ELR (cell line): ENCODE results near the gene CXCL6.

Experiments used
- DNase-seq: peaks from one replicate; pipeline ENCODE4 v3.0.0-alpha.2; 2015; ENCODE audit warnings: low read depth

The CXCL6 gene

DNA sequence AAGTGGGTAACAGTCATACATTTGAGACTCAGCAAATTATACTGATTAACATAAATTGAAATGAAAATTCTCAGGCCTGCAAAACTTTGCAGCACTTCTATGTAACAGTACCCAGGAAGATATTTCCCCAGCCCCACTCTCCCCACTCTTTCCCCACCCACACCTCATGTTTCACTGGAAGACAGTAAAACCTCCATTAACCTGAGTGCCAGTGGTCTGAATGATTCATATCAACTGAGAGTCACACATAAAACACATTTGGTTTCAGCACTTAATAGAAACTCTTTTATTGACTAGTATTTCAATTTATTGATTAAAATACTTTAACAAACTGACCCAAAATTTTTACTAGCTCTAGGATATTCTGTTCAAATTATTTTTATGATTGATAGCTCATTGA is 6.9 kb downstream of the CXCL6 start:
- DNase-seq: peak; percentile 62

DNA sequence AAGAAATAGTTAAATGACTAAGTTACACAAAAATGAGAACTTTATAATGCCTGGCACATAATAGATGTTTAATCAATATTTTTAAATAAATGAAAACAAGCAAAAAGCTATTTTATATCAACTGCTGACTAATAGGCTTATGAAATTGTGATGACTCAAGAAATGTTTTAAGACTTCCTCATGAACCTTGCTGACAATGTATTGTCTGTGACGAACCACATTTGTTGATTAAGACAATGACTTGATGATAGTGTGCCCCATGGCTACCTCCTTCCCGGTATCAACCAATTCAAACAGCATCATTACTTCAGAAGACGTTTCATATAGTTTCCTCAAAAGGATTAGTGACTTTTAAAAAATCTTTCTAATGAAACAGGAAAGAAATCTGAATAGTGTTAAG is 7.9 kb downstream of the CXCL6 start:
- DNase-seq: peak; percentile 89

DNA sequence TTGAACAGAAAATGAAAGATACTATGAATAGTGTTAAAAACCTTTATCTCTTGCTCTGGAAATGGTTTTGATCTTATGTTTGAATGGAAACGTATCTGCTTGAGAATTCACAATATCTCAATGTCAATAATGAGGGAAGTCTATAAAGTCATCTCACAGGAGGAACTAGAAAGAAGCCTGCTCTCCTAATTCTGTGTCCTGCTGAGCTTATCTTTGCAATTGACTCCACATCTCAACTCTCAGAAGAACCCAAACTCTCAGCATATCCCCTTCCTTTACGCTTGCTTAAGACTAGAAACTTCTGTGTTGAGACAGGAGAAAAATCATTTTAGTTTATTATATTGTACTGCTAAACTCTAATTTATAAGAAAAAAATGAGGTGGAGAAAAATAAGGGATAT is 8.3 kb downstream of the CXCL6 start:
- no peak for DNase-seq

DNA sequence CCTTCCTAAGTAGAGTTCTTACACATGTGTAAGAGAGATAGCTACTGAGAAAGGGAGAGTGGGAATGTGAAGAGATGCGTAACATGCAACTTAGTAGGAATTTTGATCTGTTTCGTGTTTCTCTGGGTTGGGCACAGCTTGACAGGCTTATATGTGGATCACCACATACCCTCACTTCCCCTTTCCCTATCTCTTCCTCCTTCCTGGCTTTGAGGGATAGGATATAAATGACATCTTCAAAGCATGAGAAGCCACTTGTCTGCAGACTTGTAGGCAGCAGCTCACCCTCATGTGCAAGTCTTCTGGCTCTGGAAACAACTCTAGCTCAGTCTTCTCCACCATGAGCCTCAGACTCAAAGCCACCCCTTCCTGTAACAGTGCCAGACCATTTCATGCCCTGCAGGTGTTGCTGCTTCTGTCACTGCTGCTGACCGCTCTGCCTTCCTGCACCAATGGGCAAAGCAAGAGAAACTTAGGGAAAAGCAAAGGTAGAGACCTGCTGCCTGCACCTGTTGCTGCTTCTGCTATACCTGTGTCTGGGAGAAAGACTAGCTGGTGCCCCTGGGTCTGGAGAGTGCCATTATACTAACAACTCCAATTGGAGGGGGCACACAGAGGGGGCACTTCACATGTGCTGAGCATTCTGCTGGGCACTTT is 11.2 kb downstream of the CXCL6 start:
- DNase-seq: no peak

DNA sequence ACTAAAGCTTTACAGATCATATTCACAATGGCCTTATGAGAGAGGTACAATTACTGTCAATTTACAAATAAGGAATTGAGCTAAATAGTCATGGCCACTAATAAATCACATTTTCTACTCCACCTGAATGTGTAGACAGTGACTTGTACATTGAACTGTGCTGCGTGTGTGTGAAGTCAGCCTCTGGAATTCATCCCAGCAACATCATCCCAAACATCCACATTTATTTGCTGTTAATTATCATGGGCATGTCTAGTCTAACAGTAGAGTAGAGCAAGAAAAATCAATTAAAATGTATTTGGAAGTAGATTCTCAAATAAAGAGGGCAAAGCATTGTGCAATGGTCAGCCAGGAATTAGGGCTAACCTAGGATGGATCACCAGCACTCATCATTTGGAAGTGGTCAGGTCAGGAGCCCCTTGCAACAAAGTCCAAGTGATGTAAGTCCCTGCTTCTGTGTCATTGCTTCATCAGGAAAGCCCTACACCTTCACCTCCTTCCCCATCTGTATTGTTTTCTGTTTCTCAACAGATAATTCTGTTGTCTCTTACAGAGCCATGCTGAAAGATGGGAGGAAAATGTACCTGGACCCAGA is 11.8 kb downstream of the CXCL6 start:
- no peak for DNase-seq

DNA sequence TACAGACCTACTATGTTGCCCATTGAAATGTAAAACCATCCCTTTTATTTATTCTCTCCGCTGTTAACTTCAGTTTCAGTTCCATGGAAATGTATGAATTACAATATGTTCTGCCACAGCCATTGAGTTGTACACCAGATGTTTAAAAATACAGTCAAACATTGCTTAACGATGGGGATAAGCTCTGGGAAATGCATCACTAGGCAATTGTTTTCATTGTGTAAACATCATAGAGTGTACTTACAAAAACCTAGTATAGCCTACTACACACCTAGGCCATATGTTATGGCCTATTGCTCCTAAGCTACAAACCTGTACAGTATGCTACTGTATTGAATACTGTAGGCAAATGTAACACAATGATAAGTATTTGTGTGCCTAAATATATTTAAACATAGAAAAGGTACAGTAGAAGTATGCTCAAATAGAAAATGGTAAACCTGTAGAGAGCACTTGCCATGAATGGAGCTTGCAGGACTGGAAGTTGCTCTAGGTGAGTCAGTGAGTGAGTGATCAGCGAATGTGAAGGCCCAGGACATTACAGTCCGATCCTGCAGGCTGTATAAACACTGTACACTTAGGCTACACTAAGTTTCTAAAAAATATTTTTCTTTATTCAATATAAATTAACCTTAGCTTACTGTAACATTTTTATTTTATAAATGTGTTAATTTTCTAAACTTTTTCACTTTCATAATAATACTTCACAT is 13.9 kb downstream of the CXCL6 start:
- DNase-seq: no peak

DNA sequence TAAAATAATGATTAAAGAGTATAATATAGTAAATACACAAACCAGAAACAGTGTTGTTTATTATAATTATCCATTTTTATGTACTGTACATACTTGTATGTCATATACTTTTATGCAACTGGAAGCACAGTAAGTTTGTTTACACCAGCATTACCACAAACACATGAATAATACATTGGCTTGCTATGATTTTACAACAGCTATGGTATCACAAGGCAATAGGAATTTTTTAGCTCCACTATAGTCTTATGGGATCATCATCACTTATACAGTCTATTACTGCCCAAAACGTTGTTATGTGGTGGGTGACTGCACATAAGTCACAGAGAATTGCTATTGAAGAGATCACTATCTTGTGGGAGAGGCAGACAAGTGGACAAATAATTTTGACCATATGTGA is 14.8 kb downstream of the CXCL6 start:
- peak; percentile 50 for DNase-seq

DNA sequence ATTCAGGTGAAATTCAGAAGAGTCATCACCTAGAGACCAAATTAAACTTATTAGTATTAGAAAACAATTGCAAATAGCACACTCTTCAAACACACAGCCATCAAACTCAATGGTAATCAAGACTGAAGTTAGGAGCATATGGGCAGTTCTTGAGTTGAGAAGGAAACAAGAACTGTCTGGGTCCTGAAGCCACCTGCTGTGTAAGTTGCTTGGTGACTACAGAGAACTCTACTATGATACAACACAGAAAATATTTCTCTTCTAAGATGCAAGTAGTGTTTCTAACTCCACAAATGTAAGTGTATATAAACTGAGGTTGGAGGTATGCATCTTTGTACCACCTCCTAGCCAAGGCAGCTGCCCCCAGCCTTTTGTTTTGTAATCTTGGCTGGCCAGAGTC is 16.3 kb downstream of the CXCL6 start:
- no peak for DNase-seq

DNA sequence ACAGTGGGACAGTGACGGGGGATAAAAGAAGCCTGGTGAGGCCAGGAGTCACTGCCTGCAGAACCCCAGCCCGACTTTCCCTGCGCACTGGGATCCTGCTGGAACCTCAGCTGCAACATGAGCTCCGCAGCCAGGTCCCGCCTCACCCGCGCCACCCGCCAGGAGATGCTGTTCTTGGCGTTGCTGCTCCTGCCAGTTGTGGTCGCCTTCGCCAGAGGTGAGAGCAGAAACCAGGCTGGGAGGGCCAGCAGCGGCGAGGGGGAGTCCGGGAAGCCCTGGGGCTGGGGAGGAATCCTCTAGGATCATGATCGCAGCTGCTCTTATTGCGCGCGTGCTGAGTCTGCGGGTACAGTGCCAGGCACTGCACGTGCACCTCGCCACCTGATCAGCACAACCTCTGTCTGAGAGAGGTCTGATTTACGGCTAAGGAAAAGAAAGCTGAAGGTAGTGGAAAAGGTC is 16.8 kb downstream of the CXCL6 start, which contains the start of gene PF4V1:
Gene PF4V1 (plus strand): TSS at position 51 of the 459 bp plus-strand sequence. CDS start 67 bp downstream, at position 118.
- peak; percentile 21 for DNase-seq

DNA sequence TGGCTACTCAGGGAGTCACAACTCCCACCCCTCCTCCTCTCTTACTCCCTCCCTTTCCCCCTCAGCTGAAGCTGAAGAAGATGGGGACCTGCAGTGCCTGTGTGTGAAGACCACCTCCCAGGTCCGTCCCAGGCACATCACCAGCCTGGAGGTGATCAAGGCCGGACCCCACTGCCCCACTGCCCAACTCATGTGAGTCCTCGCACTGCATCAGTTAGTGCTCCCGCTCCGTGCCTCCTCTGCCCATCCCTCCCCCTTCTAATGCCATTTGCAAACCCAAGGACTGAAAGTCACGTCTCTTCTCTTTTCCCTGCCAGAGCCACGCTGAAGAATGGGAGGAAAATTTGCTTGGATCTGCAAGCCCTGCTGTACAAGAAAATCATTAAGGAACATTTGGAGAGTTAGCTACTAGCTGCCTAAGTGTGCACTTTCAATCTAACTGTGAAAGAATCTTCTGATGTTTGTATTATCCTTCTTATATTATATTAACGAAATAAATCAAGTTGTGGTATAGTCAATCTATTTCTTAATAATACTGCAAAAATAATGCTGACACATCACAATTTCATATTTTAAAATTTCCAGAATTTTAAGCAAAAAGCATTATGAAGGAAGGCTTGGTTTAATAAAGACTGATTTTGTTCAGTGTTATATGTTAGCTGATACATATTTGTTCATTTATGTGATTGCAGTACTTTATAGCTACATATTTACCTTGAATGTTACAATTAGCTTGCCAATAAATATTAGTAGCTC is 17.4 kb downstream of the CXCL6 start:
- no peak for DNase-seq

DNA sequence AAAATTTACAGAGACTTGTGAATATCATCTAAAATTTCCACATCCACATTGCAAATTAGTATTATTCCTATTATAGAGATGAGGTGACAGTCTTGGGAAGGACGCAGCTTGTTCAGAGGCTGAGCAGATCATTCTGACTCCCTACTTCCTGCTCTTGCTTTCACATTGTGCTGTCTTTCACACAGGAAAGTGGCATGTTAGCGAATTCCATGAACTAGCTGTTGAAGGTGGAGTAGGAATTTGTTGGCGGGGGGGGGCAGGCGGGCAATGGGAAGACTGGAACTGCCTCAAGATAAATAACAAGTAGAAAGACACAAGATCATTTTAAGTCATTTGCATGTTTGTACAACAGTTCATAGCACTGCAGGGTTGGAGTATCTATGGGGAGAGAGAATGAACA is 18.9 kb downstream of the CXCL6 start:
- DNase-seq: no peak

DNA sequence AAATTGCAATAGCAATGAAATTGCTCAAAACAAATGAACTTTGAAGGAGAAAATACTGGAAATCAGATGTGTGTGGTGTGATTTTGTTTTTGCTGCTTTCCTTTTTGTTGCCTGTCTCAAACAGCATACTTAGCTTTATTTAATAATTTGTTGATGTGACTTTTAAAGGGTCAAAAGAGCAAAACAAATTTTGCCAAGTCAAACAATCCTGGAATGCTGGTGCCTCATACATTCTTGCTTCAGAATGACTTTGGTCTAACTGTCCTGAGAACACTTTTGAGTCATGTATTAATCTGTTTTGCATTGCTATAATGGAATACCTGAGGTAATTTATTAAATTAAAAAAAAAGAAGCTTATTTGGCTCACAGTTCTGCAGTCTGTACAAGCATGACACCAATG is 20.0 kb downstream of the CXCL6 start:
- peak; percentile 23 for DNase-seq

DNA sequence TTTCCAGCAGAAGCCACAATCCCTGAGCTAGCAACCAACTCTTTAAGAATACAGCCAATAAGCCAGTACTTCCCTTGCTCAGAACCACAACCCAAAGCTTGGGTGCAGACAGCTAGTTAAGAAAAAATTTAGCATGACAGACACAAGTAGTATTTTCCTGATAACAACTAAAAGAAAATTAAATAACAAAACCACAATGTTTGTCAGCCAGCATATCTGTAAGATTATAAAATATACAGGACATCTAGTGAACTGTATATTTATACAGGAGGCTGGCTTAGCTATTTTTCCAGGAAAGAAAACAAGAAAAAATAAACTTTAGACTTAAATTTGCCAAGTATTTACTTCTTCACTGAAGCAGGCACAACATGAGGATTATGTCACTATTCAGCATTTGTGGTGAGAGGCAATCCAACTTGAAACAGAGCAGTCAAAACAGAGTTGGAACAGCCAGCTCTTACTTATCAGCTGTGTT is 23.2 kb downstream of the CXCL6 start:
- no peak for DNase-seq

DNA sequence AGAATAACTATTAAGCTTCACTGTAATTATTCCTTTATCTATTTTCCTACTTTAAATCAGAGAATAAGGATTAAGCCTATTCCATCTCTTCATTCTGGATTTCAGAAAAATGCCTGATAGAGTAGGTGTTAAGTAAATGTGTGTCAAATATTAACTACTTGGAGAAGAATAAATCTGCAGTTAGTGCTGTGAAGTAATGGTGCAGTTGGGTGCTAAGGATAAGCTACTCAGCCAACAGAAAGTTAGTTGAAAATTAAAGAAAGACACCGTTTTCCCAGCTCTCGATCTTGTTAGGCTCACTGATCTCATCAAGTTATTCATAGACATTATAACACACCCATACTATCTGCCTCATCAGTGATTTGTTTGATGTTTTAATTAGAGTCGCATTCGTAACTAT is 23.7 kb downstream of the CXCL6 start:
- no peak for DNase-seq

DNA sequence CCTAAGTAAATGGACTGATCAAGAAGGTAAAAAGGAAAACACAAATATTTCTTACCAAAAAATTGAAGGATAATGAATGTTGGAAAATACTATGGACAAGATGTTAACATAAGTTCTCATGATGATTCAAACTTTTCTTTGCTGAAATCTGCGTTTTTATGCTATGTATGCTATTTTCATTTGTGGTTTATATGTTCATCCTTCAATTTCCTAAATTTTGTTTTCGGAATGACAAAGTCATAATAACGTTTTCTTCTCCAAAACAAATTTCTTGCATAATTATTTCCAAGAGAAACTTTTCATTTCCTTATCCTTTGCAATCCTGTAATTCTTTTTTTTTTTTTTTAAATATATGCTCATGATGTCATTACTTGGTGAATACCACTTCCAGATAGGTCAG is 24.4 kb downstream of the CXCL6 start:
- DNase-seq: no peak

DNA sequence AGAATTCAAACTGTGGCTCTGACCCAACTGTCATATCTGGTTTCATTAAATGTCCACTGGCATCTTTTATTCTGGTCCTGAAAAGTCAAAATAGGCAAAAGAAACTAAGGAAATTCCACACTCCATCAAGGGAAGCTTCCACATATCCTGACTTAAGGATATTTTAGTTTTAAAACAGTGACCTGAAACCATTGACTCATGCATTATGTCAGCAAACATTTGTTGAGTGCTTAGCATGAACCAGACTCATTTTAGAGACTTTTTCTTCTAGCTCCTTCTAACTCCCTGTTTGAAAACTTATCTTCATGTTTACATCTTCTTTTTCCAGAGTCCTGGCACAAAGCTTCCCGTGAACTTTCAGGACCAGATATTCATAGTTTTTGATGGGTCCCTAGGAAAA is 25.8 kb downstream of the CXCL6 start:
- DNase-seq: peak; percentile 31

DNA sequence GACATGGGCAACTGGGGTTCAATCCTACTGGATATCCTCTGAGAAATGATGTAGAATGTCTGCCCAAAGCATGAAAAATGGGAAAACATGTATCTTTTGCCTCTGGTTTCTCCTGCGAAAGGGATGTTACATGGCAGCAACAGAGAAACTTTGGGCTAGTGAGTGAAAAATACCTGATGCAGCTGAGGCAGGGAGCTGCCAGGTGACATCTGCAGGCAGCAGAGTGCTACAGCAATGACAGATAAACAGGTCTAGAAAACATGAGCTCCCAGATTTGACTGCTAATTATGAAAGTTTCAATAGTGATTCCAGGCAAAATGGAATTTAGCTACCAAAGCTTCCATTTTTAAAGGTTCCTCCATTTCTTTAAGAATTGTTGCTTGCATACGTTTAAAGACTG is 27.9 kb downstream of the CXCL6 start:
- DNase-seq: peak; percentile 30

DNA sequence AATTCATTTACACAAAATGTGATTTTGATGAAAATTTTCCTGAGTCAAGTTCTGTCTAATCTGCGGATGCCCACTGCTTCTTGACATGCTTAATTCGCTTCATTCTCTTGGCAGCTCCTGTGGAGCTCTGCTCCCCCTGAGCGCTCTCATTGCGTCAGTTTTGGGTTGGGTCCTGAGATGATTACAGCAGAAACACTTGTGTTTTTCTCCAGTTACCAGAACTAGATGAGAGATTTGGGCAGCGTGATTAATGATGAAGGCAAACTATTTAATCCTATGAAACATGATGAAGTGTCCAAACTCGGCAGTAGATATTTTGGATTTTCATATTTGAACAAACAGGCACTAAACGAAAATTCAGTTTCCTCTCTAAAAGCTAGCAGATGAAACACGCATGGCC is 28.5 kb downstream of the CXCL6 start:
- no peak for DNase-seq

DNA sequence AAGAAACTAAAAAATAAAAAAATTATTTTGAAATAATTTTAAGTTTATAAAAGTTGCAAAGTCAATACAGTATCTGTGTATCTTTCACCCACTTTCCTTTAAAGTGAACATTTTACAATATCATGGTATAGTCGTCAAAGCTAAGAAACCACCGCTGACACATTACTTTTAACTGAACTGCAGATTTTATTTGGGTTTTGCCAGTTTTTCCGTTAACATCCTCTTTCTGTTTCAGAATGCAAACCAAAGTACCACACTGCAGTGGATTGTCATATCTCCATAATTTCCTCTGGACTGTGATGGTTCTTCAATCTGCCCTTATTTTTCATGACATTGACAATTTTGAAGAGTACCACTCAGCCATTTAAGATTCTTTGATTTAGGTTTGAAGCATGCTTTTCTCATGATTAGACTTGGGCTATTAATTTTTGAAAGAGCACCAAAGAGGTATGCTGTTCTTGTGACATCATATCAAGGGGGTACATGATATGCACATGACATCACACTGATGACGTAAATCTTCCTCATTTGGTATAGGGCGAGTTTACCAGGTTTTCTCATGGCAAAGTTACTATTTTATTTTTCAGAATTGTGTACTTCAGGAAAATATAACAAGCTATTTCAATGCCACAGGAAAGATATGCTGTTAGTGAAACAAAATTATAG is 29.1 kb downstream of the CXCL6 start:
- no peak for DNase-seq

DNA sequence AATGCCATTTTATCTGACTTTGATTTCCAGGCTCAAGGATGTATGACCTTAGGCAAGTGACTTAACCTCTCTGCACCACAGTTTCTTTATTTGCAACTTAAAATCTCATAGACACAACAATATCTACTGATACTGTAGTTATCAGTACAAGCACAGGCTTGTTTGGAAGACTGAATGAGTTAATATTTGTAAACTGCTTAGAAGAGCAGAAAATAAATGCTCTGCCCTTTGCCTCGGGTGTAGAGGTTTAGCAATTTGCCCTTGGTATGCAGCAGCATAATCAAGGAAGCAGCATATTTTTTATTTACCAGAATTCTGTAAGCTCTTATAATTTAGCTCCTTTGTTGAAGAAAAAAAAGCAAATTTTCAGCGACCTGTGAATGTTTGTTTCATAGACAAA is 29.8 kb downstream of the CXCL6 start:
- no peak for DNase-seq

DNA sequence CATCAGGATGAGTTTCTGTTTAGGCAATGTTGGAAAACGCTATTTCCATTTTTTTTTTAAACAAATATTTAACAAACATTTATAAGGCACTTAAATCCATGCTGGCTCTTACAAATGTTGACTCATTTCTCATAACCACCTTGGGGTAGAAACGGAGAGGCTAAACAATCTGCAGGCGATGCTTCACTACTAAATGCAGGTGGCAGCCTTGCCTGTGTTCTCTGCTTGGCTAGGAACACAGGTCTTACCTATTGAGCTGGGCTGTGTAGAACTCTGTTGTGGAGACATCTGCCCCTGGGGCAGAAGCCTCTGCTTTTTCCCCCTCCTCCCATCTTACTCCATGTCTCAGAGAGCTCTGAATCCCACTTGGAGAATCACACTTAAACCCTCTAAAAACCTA is 31.3 kb downstream of the CXCL6 start:
- DNase-seq: peak; percentile 60
